HEK293 (cell line): ENCODE data around the gene BCL2L1.
A peak's percentile ranks its signal among the peaks of the same experiment; 100 is the strongest.

Source experiments
- CTCF ChIP-seq: fragments of 450-650 bp; formaldehyde crosslinking; IDR thresholded peaks from 2 replicates; pipeline ENCODE4 v1.5.1; 2016; ENCODE audit warnings: missing biosample characterization, missing genetic modification characterization
- EGR2 ChIP-seq: fragments of 450-650 bp; formaldehyde crosslinking; IDR thresholded peaks from 2 replicates; pipeline ENCODE4 v1.5.1; 2016; ENCODE audit warnings: low read depth, missing biosample characterization, missing genetic modification characterization
- HIC1 ChIP-seq: fragments of 450-650 bp; formaldehyde crosslinking; IDR thresholded peaks from 2 replicates; pipeline ENCODE4 v1.5.1; 2016; ENCODE audit warnings: missing biosample characterization, missing genetic modification characterization
- PRDM1 ChIP-seq: fragments of 450-650 bp; formaldehyde crosslinking; IDR thresholded peaks from 2 replicates; pipeline ENCODE4; 2016; ENCODE audit warnings: missing biosample characterization, missing genetic modification characterization
- PRDM10 ChIP-seq: fragments of 450-650 bp; formaldehyde crosslinking; IDR thresholded peaks from 2 replicates; pipeline ENCODE4 v1.5.1; 2016; ENCODE audit warnings: missing biosample characterization, missing genetic modification characterization
- SP2 ChIP-seq: fragments of 450-650 bp; formaldehyde crosslinking; IDR thresholded peaks from 2 replicates; pipeline ENCODE4 v1.5.1; 2016; ENCODE audit warnings: missing biosample characterization, missing genetic modification characterization
- TRIM28 ChIP-seq: IDR thresholded peaks from 2 replicates; pipeline ENCODE4 v1.6.1; 2011; ENCODE audit warnings: low read length, control low read depth, borderline replicate concordance
- ZBTB17 ChIP-seq: fragments of 450-650 bp; formaldehyde crosslinking; IDR thresholded peaks from 2 replicates; pipeline ENCODE4 v1.5.1; 2016; ENCODE audit warnings: missing biosample characterization, missing genetic modification characterization
- ZBTB21 ChIP-seq: fragments of 450-650 bp; formaldehyde crosslinking; IDR thresholded peaks from 2 replicates; pipeline ENCODE4 v1.5.1; 2017; ENCODE audit warnings: missing biosample characterization, missing genetic modification characterization
- ZBTB26 ChIP-seq: fragments of 450-650 bp; formaldehyde crosslinking; optimal IDR thresholded peaks from 2 replicates; pipeline ENCODE3; 2016; ENCODE audit warnings: missing biosample characterization, mild to moderate bottlenecking, missing genetic modification characterization
- ZBTB48 ChIP-seq: fragments of 450-650 bp; formaldehyde crosslinking; IDR thresholded peaks from 2 replicates; pipeline ENCODE4 v1.5.1; 2016; ENCODE audit warnings: missing biosample characterization, missing genetic modification characterization
- ZBTB8A ChIP-seq: fragments of 450-650 bp; formaldehyde crosslinking; IDR thresholded peaks from 2 replicates; pipeline ENCODE4 v1.5.1; 2016; ENCODE audit warnings: missing biosample characterization, missing genetic modification characterization
- ZFP37 ChIP-seq: fragments of 450-650 bp; formaldehyde crosslinking; IDR thresholded peaks from 2 replicates; pipeline ENCODE4 v1.5.1; 2016; ENCODE audit warnings: missing biosample characterization, missing genetic modification characterization
- ZNF138 ChIP-seq: fragments of 450-650 bp; formaldehyde crosslinking; IDR thresholded peaks from 2 replicates; pipeline ENCODE4 v1.5.1; 2016; ENCODE audit warnings: missing biosample characterization, missing genetic modification characterization, borderline replicate concordance
- ZNF148 ChIP-seq: fragments of 450-650 bp; formaldehyde crosslinking; IDR thresholded peaks from 2 replicates; pipeline ENCODE4 v1.5.0; 2017; ENCODE audit warnings: missing biosample characterization, missing genetic modification characterization, borderline replicate concordance
- ZNF248 ChIP-seq: fragments of 450-650 bp; formaldehyde crosslinking; IDR thresholded peaks from 2 replicates; pipeline ENCODE4 v1.5.1; 2017; ENCODE audit warnings: missing biosample characterization, missing genetic modification characterization
- ZNF302 ChIP-seq: fragments of 450-650 bp; formaldehyde crosslinking; IDR thresholded peaks from 2 replicates; pipeline ENCODE4 v1.5.1; 2016; ENCODE audit warnings: missing biosample characterization, missing genetic modification characterization, low read depth
- ZNF335 ChIP-seq: fragments of 450-650 bp; formaldehyde crosslinking; conservative IDR thresholded peaks from 2 replicates; pipeline ENCODE4 v1.5.1; 2016; ENCODE audit warnings: missing biosample characterization, missing genetic modification characterization
- ZNF341 ChIP-seq: fragments of 450-650 bp; formaldehyde crosslinking; IDR thresholded peaks from 2 replicates; pipeline ENCODE4; 2016; ENCODE audit warnings: low read depth, missing biosample characterization, missing genetic modification characterization
- ZNF366 ChIP-seq: fragments of 450-650 bp; formaldehyde crosslinking; conservative IDR thresholded peaks from 2 replicates; pipeline ENCODE4 v1.5.1; 2016; ENCODE audit warnings: missing biosample characterization, missing genetic modification characterization
- ZNF433 ChIP-seq: fragments of 450-650 bp; formaldehyde crosslinking; IDR thresholded peaks from 2 replicates; pipeline ENCODE4 v1.5.1; 2016; ENCODE audit warnings: missing biosample characterization, missing genetic modification characterization, low read depth
- ZNF473 ChIP-seq: fragments of 450-650 bp; formaldehyde crosslinking; IDR thresholded peaks from 2 replicates; pipeline ENCODE4 v1.5.1; 2017; ENCODE audit warnings: missing biosample characterization, missing genetic modification characterization
- ZNF521 ChIP-seq: fragments of 450-650 bp; formaldehyde crosslinking; IDR thresholded peaks from 2 replicates; pipeline ENCODE4 v1.5.1; 2017; ENCODE audit warnings: missing biosample characterization, mild to moderate bottlenecking, missing genetic modification characterization
- ZNF600 ChIP-seq: fragments of 450-650 bp; formaldehyde crosslinking; IDR thresholded peaks from 2 replicates; pipeline ENCODE4 v1.5.1; 2016; ENCODE audit warnings: missing biosample characterization, missing genetic modification characterization
- ZNF639 ChIP-seq: fragments of 450-650 bp; formaldehyde crosslinking; IDR thresholded peaks from 2 replicates; pipeline ENCODE4 v1.5.1; 2016; ENCODE audit warnings: missing biosample characterization, missing genetic modification characterization
- ZNF670 ChIP-seq: fragments of 450-650 bp; formaldehyde crosslinking; IDR thresholded peaks from 2 replicates; pipeline ENCODE4 v1.5.1; 2016; ENCODE audit warnings: missing biosample characterization, missing genetic modification characterization, low read depth
- ZSCAN16 ChIP-seq: fragments of 450-650 bp; formaldehyde crosslinking; IDR thresholded peaks from 2 replicates; pipeline ENCODE4 v1.5.1; 2016; ENCODE audit warnings: missing biosample characterization, missing genetic modification characterization

Gene BCL2L1

GRCh38 chr20:31738729-31739549 lies 16.3 kb upstream of the BCL2L1 start, which contains the start of gene TPX2 (continued):
- TF ChIP-seq CTCF (tag by site-specific recombination) (peak; percentile 91), PRDM10 (tag by site-specific recombination) (peak; percentile 100), ZNF148 (tag by site-specific recombination) (no peak), ZBTB21 (no peak), ZNF302 (tag by site-specific recombination) (no peak), ZSCAN16 (tag by site-specific recombination) (no peak), ZNF366 (tag by site-specific recombination) (peak; percentile 62; the same call in 1 of the 2 replicates), ZBTB26 (tag by site-specific recombination) (peak; percentile 69), EGR2 (tag by site-specific recombination) (no peak), HIC1 (no peak), ZNF248 (tag by site-specific recombination) (no peak), ZNF138 (no peak), ZNF670 (tag by site-specific recombination) (no peak), ZNF473 (no peak), PRDM1 (no peak), ZNF341 (tag by site-specific recombination) (peak; percentile 71), ZFP37 (no peak), ZNF639 (tag by site-specific recombination) (peak; percentile 29; the same call in 1 of the 2 replicates), ZNF521 (tag by site-specific recombination) (no peak), ZBTB48 (tag by site-specific recombination) (peak; percentile 82), ZBTB17 (peak; percentile 79), ZBTB8A (tag by site-specific recombination) (peak; percentile 35; the same call in 1 of the 2 replicates), SP2 (tag by site-specific recombination) (peak; percentile 94), TRIM28 (no peak), ZNF335 (tag by site-specific recombination) (peak; percentile 36), ZNF433 (tag by site-specific recombination) (no peak), ZNF600 (tag by site-specific recombination) (no peak)
